ENCODE measurements around the gene GALC.

The GALC gene

GRCh38 chr14:87952307-87953094, 40.5 kb downstream of the GALC start:
- no peak for DNase-seq

DNA sequence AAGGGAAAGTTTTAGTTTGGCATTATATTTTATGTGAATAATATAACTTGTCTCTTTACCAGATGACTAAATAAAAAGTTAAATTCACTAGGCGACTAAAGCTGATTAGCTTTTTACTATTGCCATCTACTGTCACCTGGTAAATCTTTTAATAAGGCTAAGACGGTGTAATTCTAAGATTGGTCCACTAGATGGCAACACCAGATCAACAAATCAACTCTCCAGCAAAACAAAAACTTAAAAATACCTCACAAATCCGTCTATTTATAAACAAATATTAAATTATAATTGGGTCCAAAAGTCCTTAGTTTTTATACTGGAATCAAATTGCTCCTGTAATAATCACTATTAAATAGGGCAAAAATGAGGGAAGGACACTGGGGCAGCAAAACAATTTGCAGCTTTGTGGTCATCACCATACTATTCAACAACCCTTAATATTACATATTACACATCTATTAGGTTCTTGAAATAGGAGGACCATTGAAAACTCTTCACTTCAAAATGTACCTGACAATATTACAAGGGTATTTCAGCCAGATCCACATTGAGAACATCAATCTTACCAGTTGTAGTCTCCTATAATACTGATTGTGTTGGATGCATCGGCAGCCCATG, 47.9 kb downstream of the GALC start:
- no peak for DNase-seq

DNA sequence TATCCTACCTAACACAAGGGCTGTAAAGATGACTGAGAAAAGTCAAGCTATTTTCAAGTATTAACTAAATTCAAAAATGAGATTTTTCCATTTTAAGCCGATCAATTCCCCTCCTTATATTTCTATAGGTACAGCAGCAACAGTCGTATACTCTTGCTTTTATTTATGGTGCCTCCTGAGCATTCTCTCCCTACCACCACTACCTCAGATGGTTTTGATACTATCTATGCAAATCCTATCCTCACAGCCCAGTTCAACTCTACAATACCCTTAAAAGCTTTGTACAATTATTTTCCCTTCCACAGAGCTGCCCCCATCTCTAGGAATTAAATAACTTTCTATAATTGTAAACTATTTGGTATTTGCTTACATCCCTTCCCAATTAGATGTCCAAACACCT, 52.1 kb downstream of the GALC start:
- no peak for DNase-seq

- DNase-seq, result no peak
These were observed 52.6 kb downstream of the GALC start for GRCh38 chr14:87940382-87940781.

GRCh38 chr14:87935886-87936285, 57.1 kb downstream of the GALC start:
- DNase-seq, result no peak

DNA sequence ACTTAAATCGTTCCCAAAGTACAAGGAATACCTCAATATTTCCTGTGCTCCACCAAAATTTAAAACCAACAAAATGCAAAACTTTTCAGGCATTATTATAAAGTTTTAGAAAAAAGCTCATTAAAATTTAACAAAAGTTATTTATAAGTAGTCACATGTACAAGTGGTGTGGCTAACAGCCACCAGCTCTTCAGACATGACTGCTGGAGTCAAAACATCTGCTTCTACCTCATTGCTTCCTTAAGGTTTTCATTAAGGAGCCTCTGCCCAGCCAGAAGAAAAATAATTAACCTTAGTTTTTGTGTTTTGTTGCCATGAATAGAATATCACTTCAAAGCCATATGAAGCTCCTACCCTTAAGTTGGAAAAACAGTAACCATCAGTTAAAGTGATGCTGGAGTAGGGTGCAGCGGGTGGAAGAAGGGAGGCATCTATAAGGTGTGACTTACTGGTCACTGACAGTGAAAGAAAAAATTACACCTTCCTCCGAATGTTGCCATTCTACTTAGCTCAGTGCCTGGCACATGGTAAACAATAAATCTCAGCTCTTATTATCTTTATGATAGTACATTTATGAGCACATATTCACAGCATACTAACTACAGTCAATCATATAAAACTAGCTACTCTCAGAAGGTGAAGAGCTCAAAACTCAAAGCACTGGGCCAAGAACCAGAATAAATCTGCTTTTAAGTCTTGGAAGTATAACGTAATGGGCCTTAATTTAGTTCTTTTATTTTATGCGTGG, 57.7 kb downstream of the GALC start:
- no peak for DNase-seq

DNA sequence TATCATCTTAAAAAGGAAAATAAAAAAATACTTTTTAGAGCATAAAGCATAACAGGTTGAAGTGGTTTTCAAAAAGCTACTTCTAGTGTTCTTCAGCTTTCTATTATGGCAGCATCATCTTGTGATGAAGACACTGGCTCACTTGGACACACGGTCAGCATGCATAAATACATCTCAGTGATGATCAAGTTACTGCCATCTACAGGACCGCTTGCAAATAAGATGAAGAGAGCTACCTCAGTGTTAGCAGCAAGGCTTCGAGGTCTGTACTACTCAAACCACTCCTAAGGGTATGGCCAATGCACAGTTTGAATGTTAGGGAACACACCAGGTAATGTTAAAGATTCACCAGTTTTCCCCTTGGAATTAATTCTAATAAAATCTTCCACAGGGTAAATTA, 58.8 kb downstream of the GALC start:
- no peak for DNase-seq

GRCh38 chr14:87916886-87917275, 76.1 kb downstream of the GALC start:
- DNase-seq, result no peak

- DNase-seq, result no peak
These were observed 76.7 kb downstream of the GALC start for GRCh38 chr14:87916103-87916885.

DNA sequence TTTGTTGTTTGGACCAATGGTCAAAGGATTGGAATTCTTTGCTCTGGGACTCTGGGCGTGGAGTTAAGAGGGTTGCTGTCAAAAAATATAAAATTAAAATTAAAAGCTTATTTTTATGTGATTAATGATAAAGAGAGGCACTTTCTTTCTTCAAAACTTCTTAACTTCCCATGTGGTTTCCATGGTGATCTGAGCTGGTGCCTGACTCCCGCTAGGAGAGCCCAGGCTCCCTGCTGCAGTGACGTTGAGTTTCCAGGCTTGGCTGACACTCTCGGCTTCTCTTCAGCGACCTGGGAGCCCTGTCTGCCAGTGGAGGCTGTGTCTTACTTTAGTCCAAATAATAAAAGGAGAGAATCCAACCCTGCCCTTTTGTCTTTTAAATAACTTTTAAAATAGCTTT, 84.4 kb downstream of the GALC start:
- no peak for DNase-seq

GRCh38 chr14:87901652-87902051, 91.3 kb downstream of the GALC start:
- DNase-seq, result no peak

DNA sequence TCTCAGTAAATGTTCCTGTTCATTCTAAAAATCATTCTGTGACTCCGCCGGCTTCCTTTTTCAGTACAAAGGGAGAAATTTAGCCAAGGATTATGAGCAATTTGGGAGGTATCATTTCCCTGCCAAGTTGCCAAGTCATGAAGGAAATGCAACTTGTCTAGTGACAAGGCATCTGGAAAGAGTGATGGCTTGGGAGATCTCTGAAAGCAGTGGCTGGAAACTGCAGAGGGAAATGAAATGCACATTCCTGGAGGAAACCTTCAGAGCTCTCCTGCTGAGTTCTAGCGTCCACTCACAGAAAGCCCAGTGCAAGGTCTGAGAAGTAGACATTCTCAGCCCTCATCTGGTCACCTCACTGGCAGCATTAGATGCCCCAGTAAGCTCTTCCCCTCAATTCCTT, 91.7 kb downstream of the GALC start:
- no peak for DNase-seq

GRCh38 chr14:87899228-87899627, 93.8 kb downstream of the GALC start:
- DNase-seq, result no peak

DNA sequence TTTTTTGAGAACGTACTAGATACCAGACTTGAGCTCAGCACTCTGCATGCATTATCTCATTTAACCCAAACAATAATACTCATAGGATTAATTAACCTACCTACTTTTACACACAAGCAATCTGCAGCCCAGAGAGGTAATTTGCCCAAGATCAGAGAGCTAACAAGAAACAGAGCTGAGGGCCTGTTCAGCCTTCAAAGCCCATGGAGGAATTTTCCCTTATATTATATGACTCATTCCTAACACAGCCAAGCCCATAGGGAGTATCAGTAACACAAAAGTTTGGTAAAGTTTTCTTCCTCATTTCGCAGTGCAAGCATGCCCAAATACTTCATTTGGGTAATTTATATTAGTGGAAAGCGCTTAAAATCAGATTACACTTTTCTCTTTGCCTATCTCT, 94.7 kb downstream of the GALC start:
- no peak for DNase-seq

DNA sequence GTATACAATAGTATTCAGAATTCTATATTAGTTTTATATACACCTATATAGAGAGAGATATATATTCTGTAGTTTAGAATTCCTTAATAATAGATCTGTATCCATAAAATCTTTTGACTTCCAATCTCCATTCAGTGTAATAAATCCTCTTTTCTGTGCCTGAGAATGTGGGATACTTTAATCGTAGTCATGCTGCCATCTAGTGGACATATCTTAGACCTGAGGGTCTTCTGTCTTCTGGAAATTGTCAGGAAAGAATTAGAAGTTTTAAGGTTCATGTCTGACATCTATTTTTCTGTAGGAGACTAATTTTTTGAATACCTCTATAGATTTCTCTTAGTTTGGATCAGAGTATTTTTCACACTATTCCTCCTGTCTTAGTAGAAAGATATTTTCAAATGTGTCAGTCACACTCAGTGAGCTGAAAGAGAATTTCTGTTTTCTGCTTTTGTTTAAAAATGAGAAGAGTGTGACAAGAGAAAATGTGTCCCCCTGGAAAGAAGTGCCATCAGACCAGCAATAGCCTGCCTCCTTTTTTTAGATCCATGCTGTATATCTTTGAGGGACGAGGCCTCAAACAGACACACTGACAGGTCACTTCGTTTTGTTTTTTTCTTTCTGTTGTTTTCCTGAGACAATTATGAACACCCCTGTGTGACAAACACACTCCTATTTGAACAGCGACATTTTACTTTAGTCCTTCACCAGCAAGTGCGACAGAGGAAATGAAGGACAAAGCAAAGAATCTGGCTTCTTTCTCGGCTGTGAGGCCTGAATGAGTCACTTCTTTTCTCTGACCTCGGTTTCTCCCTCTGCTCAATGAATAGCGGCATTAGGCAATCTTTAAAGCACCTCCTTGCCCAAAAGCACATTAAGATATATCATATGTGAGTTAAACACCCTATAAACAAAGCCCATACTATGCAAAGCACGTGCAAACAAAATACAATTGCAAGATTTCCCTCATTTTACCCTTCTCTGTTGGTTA, 96.3 kb downstream of the GALC start:
- no peak for DNase-seq

- no peak for DNase-seq
These were observed 98.1 kb downstream of the GALC start for GRCh38 chr14:87894920-87895319.

GRCh38 chr14:87892763-87893162, 100.2 kb downstream of the GALC start:
- no peak for DNase-seq

DNA sequence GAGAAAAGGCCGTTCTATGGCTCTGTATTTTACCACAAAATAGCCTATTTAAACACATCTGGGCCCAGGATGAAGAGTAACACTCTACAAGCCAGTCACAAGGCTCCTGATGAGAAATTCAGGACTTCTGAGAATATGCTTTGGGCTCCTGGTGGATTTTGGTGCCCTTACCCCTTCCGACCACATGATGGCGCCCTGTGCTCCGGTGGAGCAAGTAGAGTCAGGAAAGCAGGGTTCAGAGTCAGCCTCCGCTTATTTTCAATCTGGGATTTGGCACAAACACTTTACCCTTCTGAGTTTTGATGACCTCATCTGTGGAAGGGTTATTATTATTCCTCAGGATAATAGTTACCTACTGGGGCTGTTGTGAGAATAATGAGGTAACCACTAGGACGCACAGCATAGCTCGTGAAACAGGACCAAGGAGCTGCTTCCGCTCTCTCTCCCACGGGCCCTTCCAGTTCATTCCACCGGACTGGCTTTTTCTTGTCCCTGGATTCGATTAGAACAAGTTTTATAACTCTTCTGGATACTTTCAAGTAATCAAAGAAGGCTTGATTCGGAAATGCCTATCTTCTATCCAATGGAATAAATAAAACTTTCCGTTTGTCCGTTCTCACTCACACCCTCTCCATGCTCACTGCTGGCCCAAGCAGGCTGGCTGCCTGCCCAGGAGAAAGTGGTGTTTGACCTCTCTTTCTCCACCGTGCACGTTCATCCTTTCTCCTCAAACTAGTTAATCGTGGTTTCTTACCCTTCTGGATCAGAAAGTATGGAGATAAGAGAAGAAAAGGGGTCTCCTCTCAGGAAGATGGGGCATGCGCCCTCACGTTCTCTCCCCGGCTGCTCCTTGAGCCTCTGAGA, 104.6 kb downstream of the GALC start:
- DNase-seq, result no peak

GRCh38 chr14:87883750-87884149, 109.2 kb downstream of the GALC start:
- DNase-seq, result no peak

All from activated CD8-positive, alpha-beta memory T cell treated with anti-CD3 and anti-CD28 coated beads, Interleukin-2, amount 50 U/mL, for 4 hours (primary cell).